SK-N-SH (cell line): ENCODE data around the gene DHCR24.

Experiments used
- FOSL2 ChIP-seq: IDR thresholded peaks from 2 replicates; pipeline ENCODE4 v1.4.0; 2012; ENCODE audit warnings: low read depth, mild to moderate bottlenecking, moderate library complexity, borderline replicate concordance
- FOXJ3 ChIP-seq: sonication (generic); formaldehyde crosslinking; IDR thresholded peaks from 2 replicates; pipeline ENCODE4 v1.5.1; 2020; ENCODE audit warnings: mild to moderate bottlenecking, missing genetic modification reagents
- JUND ChIP-seq: IDR thresholded peaks from 2 replicates; pipeline ENCODE4 v1.4.0; 2012
- MXI1 ChIP-seq: IDR thresholded peaks from 2 replicates; pipeline ENCODE4 v1.6.1; 2012; ENCODE audit warnings: mild to moderate bottlenecking, low read depth, low read length, improper control_type of control experiment
- POLR2AphosphoS5 ChIP-seq: IDR thresholded peaks from 2 replicates; pipeline ENCODE4 v1.6.1; 2012; ENCODE audit warnings: low read depth, low read length
- SMC3 ChIP-seq: IDR thresholded peaks from 2 replicates; pipeline ENCODE4 v1.6.1; 2012; ENCODE audit warnings: low read depth, low read length, improper control_type of control experiment
- TAF1 ChIP-seq: IDR thresholded peaks from 2 replicates; pipeline ENCODE4 v1.6.1; 2012; ENCODE audit warnings: low read depth, mild to moderate bottlenecking, low read length, moderate library complexity, borderline replicate concordance
- YY1 ChIP-seq: IDR thresholded peaks from 2 replicates; pipeline ENCODE4 v1.4.0; 2012; ENCODE audit warnings: low read depth, mild to moderate bottlenecking
- TF ChIP-seq, protein P1 (sequence below): fragments of 200-600 bp; sonication (generic); IDR thresholded peaks from 2 replicates; pipeline ENCODE4 v1.6.1; 2017; ENCODE audit warnings: antibody characterized with exemption, mild to moderate bottlenecking, moderate library complexity

DNA sequence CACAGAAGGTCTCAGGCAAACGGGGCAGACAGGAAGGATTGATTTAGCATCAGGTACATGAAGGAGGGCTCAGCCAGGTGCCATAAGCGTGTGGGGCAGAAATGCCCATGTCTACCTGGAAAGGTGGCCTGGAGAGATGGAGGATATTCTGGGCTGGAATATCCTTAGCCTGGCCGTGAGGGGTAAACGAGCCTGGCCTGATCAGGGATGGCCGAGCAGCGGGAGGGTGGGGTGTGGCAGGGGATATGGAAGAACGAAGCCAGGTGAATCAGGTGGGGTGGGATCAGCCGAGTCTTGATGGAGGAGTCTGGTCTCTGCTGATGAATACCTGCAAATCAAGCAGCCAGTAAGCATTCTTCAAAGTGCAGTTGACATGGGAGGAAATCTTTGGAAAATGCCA lies 50.4 kb downstream of the DHCR24 start:
- TF ChIP-seq FOXJ3 (CRISPR knock-in tag) (no peak), POLR2AphosphoS5 (no peak), TAF1 (no peak), SMC3 (no peak), MXI1 (no peak), JUND (no peak), FOSL2 (no peak), YY1 (no peak)
- TF ChIP-seq, protein P1, sequence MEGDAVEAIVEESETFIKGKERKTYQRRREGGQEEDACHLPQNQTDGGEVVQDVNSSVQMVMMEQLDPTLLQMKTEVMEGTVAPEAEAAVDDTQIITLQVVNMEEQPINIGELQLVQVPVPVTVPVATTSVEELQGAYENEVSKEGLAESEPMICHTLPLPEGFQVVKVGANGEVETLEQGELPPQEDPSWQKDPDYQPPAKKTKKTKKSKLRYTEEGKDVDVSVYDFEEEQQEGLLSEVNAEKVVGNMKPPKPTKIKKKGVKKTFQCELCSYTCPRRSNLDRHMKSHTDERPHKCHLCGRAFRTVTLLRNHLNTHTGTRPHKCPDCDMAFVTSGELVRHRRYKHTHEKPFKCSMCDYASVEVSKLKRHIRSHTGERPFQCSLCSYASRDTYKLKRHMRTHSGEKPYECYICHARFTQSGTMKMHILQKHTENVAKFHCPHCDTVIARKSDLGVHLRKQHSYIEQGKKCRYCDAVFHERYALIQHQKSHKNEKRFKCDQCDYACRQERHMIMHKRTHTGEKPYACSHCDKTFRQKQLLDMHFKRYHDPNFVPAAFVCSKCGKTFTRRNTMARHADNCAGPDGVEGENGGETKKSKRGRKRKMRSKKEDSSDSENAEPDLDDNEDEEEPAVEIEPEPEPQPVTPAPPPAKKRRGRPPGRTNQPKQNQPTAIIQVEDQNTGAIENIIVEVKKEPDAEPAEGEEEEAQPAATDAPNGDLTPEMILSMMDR = no peak
